CD4-positive, CD25-positive, alpha-beta regulatory T cell (primary cell): Measurements from ENCODE around the gene JPH3. TPM values are rescaled to one million over a fixed set of nuclear protein-coding genes. Genes with fewer than 3 reads are reported as not detected.

Experiments
- ATAC-seq, 2 donors: fragments of 150-1000 bp; cut with Tn5 transposase; one replicate each; pipeline ENCODE4 v1.10.0; 2021; ENCODE audit warnings: low read depth in 2 of 2, moderate number of reproducible peaks in 2 of 2, moderate library complexity in 1 of 2
- DNase-seq, 3 donors: peaks; one replicate each; pipeline versions ENCODE4 v3.0.0 to v3.0.0-alpha.2; 2012 to 2022; ENCODE audit warnings: mixed read lengths in 1 of 3
- H3K27ac ChIP-seq: one replicate; pipeline ENCODE4 v1.7.0; 2013; ENCODE audit warnings: mild to moderate bottlenecking, low read length; ENCODE audit not compliant: insufficient read depth, poor library complexity, severe bottlenecking
- H3K27me3 ChIP-seq: one replicate; pipeline ENCODE4 v1.7.0; 2013; ENCODE audit warnings: low read length; ENCODE audit not compliant: control insufficient read depth, insufficient read depth
- H3K36me3 ChIP-seq: one replicate; pipeline ENCODE4 v1.7.0; 2013; ENCODE audit warnings: mild to moderate bottlenecking, low read length, moderate library complexity; ENCODE audit not compliant: control insufficient read depth, insufficient read depth
- H3K4me1 ChIP-seq: 2 replicates; pipeline ENCODE4 v1.7.0; 2013; ENCODE audit warnings: mild to moderate bottlenecking, low read length; ENCODE audit not compliant: insufficient read depth, control insufficient read depth, poor library complexity, severe bottlenecking
- H3K4me3 ChIP-seq: one replicate; pipeline ENCODE4 v1.7.0; 2013; ENCODE audit warnings: low read depth, mild to moderate bottlenecking, low read length, moderate library complexity
- H3K9me3 ChIP-seq, 2 experiments: 1 replicate in 1 of 2; 2 replicates in 1 of 2; pipeline ENCODE4 v1.7.0; 2013; ENCODE audit warnings: low read length in 2 of 2, mild to moderate bottlenecking in 1 of 2, moderate library complexity in 1 of 2; ENCODE audit not compliant: control insufficient read depth in 2 of 2
- H3K27ac Mint-ChIP-seq, 3 donors: one replicate each; pipeline ENCODE4 v1.8.0; 2020 to 2022; ENCODE audit warnings: mild to moderate bottlenecking in 3 of 3, mixed read lengths in 3 of 3, moderate library complexity in 2 of 3
- H3K27me3 Mint-ChIP-seq: one replicate; pipeline ENCODE4 v1.8.0; 2022; ENCODE audit warnings: mild to moderate bottlenecking, mixed read lengths
- H3K36me3 Mint-ChIP-seq: one replicate; pipeline ENCODE4 v1.8.0; 2020; ENCODE audit warnings: mixed read lengths
- H3K4me1 Mint-ChIP-seq, 4 donors: one replicate each; pipeline ENCODE4 v1.8.0; 2020 to 2022; ENCODE audit warnings: mixed read lengths in 4 of 4, mild to moderate bottlenecking in 1 of 4
- H3K4me3 Mint-ChIP-seq, 4 donors: one replicate each; pipeline ENCODE4 v1.8.0; 2020 to 2022; ENCODE audit warnings: mild to moderate bottlenecking in 4 of 4, mixed read lengths in 4 of 4, moderate library complexity in 3 of 4
- H3K9me3 Mint-ChIP-seq, 7 donors: one replicate each; pipeline ENCODE4 v1.8.0; 2020 to 2022; ENCODE audit warnings: mixed read lengths in 7 of 7, mild to moderate bottlenecking in 3 of 7, moderate library complexity in 2 of 7
- polyA plus RNA-seq, 4 donors: library from polyadenylated mRNA; unstranded; fragments of 300-500 nt; fragmentation: Illumina TruSeq; gene quantifications; one replicate each; pipeline ENCODE4 v1.2.3, GENCODE V29; 2021
- total RNA-seq: library from RNA; stranded (reverse); gene quantifications from one replicate; pipeline ENCODE4 v1.2.3, GENCODE V29; 2022

Gene JPH3
- total and polyA plus RNA-seq, 5 donors from 2014 or later: not detected

- no peak overlapping the region for H3K4me3 Mint-ChIP-seq
- H3K36me3 Mint-ChIP-seq: no peaks in the 10 kb centered on the region
- Histone ChIP-seq H3K27ac (no peak overlapping the region), H3K9me3 (peaks cover 3 to 7% of the 10 kb centered on the region in 2 experiments), H3K27me3 (no peaks in the 10 kb centered on the region), H3K36me3 (no peaks in the 10 kb centered on the region), H3K4me1 (no peaks in the 10 kb centered on the region), H3K4me3 (no peak overlapping the region)
- ATAC-seq (no peak), DNase-seq (no peak)
- no peaks in the 10 kb centered on the region for H3K4me1 Mint-ChIP-seq
- H3K9me3 Mint-ChIP-seq: peaks cover 0 to 15% (median 0%) of the 10 kb centered on the region in 7 donors
- no peak overlapping the region for H3K27ac Mint-ChIP-seq
- peaks cover 15% of the 10 kb centered on the region for H3K27me3 Mint-ChIP-seq
Measured at GRCh38 chr16:87626905-87627304, 24.6 kb downstream of the JPH3 start.

GRCh38 chr16:87627542-87628245, 25.4 kb downstream of the JPH3 start:
- Mint-ChIP-seq H3K27me3 (peaks cover 17% of the 10 kb centered on the region), H3K9me3 (peaks cover 0 to 15% (median 0%) of the 10 kb centered on the region in 7 donors), H3K4me1 (no peaks in the 10 kb centered on the region), H3K36me3 (no peaks in the 10 kb centered on the region), H3K27ac (no peak overlapping the region), H3K4me3 (no peak overlapping the region)
- Histone ChIP-seq H3K9me3 (peaks cover 3 to 7% of the 10 kb centered on the region in 2 experiments), H3K4me3 (no peak overlapping the region), H3K27ac (no peak overlapping the region), H3K36me3 (no peaks in the 10 kb centered on the region), H3K27me3 (no peaks in the 10 kb centered on the region), H3K4me1 (no peaks in the 10 kb centered on the region)
- no peak for ATAC-seq
- no peak for DNase-seq

DNA sequence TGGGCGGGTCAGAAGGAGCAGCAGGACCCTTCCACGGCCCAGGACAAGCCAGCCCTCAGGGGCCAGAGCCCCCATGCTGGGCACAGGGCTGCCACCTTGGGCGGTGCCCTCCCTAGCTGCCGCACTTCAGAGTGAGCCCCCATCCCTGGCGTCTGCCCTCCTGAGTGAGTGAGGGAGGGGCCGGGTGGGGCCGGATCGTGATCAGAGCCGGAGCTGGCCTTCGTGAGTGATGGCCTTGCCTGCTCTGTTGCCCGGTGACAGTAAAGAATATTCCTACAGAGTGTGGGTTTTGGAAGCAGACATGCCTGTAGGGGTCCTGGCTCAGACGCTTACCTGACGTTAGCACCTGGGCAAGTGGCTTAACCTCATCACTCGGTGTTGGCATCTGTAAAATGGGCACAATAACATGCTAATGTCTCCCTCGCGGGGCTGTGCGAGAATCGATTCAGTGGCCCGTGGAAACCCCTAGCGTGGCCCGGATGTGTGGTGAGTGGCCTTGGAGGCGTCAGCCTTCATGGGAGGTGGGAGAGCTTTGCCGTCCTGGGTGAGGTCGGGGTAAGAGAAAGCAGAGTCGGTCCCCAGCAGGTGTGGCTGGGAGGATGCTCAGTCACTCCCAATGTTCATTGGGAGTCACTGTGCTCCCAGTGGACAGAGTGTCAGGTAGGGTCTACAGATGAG, 26.1 kb downstream of the JPH3 start:
- Mint-ChIP-seq H3K36me3 (no peaks in the 10 kb centered on the region), H3K27ac (no peak overlapping the region), H3K27me3 (peaks cover 22% of the 10 kb centered on the region), H3K4me3 (no peak overlapping the region), H3K4me1 (no peaks in the 10 kb centered on the region), H3K9me3 (peaks cover 0 to 15% (median 0%) of the 10 kb centered on the region in 7 donors)
- DNase-seq (no peak), ATAC-seq (no peak)
- no peaks in the 10 kb centered on the region for H3K36me3 ChIP-seq
- H3K4me3 ChIP-seq: no peak overlapping the region
- peaks cover 3 to 7% of the 10 kb centered on the region in 2 experiments for H3K9me3 ChIP-seq
- no peaks in the 10 kb centered on the region for H3K4me1 ChIP-seq
- no peak overlapping the region for H3K27ac ChIP-seq
- no peaks in the 10 kb centered on the region for H3K27me3 ChIP-seq

DNA sequence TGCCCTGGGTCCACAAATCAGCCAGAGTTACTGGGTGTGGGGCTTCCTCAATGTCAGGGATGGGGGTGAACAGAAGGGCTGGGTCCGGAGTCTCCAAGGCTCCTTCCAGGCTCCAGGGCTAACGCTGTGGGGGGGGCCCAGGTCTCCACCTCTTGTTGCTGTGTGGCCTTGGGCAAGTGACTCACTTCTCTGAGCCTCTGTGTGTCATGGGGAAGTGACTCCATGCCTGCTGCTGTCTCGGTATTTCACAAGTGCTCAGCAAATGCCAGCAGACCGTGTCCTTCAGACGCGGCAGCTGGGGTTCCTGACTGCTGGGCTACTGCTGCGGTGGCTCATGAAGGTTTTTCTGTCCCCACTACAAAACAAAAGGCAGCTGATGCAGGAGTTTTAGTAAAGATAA, 26.6 kb downstream of the JPH3 start:
- no peaks in the 10 kb centered on the region for H3K36me3 Mint-ChIP-seq
- no peak for ATAC-seq
- no peak overlapping the region for H3K4me3 Mint-ChIP-seq
- Histone ChIP-seq H3K27ac (no peak overlapping the region), H3K27me3 (no peaks in the 10 kb centered on the region), H3K9me3 (peaks cover 3 to 7% of the 10 kb centered on the region in 2 experiments), H3K4me1 (no peaks in the 10 kb centered on the region), H3K36me3 (no peaks in the 10 kb centered on the region), H3K4me3 (no peak overlapping the region)
- H3K27ac Mint-ChIP-seq: no peak overlapping the region
- peaks cover 22% of the 10 kb centered on the region for H3K27me3 Mint-ChIP-seq
- H3K4me1 Mint-ChIP-seq: no peaks in the 10 kb centered on the region
- H3K9me3 Mint-ChIP-seq: peaks cover 0 to 15% (median 0%) of the 10 kb centered on the region in 7 donors
- DNase-seq: no peak

GRCh38 chr16:87631067-87631466, 28.8 kb downstream of the JPH3 start:
- Histone ChIP-seq H3K36me3 (no peaks in the 10 kb centered on the region), H3K27me3 (no peaks in the 10 kb centered on the region), H3K9me3 (peaks cover 3 to 7% of the 10 kb centered on the region in 2 experiments), H3K4me1 (peaks cover 11% of the 10 kb centered on the region), H3K4me3 (no peak overlapping the region), H3K27ac (no peak overlapping the region)
- no peak overlapping the region for H3K4me3 Mint-ChIP-seq
- peaks cover 22% of the 10 kb centered on the region for H3K27me3 Mint-ChIP-seq
- no peaks in the 10 kb centered on the region for H3K36me3 Mint-ChIP-seq
- DNase-seq: no peak
- peaks cover 0 to 13% (median 4%) of the 10 kb centered on the region in 4 donors for H3K4me1 Mint-ChIP-seq
- ATAC-seq: no peak
- H3K27ac Mint-ChIP-seq: no peak overlapping the region
- peaks cover 0 to 15% (median 0%) of the 10 kb centered on the region in 7 donors for H3K9me3 Mint-ChIP-seq

- no peaks in the 10 kb centered on the region for H3K27me3 ChIP-seq
- no peak overlapping the region for H3K27ac ChIP-seq
- DNase-seq: no peak
- no peak for ATAC-seq
- peaks cover 16% of the 10 kb centered on the region for H3K4me1 ChIP-seq
- Mint-ChIP-seq H3K4me3 (no peak overlapping the region), H3K36me3 (no peaks in the 10 kb centered on the region), H3K9me3 (peaks cover 0 to 15% (median 0%) of the 10 kb centered on the region in 7 donors), H3K4me1 (peaks cover 0 to 22% (median 4%) of the 10 kb centered on the region in 4 donors), H3K27me3 (peaks cover 22% of the 10 kb centered on the region), H3K27ac (no peak overlapping the region)
- H3K9me3 ChIP-seq: peaks cover 3 to 7% of the 10 kb centered on the region in 2 experiments
- no peak overlapping the region for H3K4me3 ChIP-seq
- no peaks in the 10 kb centered on the region for H3K36me3 ChIP-seq
Measured at GRCh38 chr16:87634411-87634810, 32.1 kb downstream of the JPH3 start.

DNA sequence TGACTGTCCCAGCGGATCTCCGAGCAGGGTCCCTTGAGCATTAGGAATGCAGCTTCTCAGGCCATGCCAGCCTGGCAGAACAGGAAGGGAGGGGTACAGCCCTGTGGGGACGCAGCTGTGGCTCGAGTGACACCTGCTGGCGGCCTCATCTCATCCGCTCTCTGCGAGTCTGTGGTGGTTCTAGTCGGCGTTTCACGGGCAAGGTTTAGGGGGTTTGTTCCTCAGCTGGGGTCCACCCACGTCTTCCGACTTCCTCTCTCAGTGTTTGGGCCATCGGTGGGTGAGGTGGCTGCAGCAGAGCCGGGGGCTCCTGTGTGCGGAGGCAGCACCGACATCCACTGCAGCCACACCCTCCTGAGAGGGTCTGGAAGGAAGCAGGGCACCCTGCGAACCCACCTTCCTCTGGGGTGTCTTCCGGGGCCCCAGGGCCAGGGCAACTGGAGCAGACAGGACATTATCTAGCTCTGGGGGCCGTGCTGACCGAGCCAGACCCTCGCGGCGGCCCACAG, 33.3 kb downstream of the JPH3 start:
- Histone ChIP-seq H3K4me1 (peaks cover 16% of the 10 kb centered on the region), H3K36me3 (no peaks in the 10 kb centered on the region), H3K9me3 (peaks cover 3 to 7% of the 10 kb centered on the region in 2 experiments), H3K4me3 (peak overlapping the region; percentile 32), H3K27me3 (no peaks in the 10 kb centered on the region), H3K27ac (peak overlapping the region; percentile 23)
- Mint-ChIP-seq H3K27me3 (peaks cover 22% of the 10 kb centered on the region), H3K4me3 (peak overlapping the region; percentile 54 to 87 (median 85)), H3K9me3 (peaks cover 0 to 13% (median 0%) of the 10 kb centered on the region in 7 donors), H3K27ac (peak overlapping the region in 1 of 3 donors; percentile 89), H3K36me3 (no peaks in the 10 kb centered on the region), H3K4me1 (peaks cover 0 to 22% (median 4%) of the 10 kb centered on the region in 4 donors)
- ATAC-seq (peak; percentile 77 to 80), DNase-seq (peak; percentile 45 to 82 (median 65))
